ENCODE measurements around the gene HIVEP3.

DNA sequence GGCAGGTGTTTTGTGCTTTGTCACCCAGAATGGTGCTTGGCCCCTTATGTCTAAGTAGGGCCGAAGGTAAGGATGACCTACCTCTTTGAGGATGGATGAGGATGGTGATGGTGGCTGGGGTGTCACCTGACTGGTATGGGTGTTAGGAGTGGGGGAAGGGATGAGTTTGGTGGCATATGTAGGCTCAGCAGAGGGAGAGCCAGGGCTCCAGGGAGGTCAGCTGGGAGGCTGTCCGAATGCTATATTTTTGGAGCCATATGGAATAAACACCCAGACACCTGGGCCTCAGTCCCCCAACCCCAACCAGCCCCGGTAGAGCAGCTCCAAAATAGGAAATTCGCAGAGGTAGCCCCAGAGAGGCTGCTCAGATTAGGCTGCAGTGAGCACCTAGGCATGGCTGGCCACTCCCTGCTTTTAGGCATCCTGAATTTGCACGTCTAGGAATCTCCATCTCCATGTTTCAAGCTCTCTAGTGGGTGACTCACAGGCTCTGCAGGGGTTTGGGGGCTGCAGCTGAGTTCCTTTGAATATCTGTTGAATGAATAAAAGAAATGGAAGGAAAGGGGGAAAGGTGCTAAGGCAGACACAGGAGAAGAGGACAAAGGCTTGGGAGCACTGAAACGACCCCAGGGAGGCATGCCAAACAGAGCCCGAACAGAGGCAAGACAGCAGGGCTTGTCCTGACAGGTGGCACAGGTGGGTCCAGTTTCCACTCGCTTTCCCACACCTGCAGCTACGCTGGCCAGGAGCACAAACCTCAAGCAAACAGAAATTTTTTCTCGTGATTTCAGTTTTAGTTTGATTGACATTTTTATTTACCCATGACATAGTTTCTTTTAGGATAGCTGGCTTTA is 299.0 kb downstream of the HIVEP3 start:
- TF ChIP-seq, protein P1, sequence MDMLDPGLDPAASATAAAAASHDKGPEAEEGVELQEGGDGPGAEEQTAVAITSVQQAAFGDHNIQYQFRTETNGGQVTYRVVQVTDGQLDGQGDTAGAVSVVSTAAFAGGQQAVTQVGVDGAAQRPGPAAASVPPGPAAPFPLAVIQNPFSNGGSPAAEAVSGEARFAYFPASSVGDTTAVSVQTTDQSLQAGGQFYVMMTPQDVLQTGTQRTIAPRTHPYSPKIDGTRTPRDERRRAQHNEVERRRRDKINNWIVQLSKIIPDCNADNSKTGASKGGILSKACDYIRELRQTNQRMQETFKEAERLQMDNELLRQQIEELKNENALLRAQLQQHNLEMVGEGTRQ (CRISPR knock-in tag; IDR thresholded peaks at IDR 0.05): no peak
- TF ChIP-seq, protein P2, sequence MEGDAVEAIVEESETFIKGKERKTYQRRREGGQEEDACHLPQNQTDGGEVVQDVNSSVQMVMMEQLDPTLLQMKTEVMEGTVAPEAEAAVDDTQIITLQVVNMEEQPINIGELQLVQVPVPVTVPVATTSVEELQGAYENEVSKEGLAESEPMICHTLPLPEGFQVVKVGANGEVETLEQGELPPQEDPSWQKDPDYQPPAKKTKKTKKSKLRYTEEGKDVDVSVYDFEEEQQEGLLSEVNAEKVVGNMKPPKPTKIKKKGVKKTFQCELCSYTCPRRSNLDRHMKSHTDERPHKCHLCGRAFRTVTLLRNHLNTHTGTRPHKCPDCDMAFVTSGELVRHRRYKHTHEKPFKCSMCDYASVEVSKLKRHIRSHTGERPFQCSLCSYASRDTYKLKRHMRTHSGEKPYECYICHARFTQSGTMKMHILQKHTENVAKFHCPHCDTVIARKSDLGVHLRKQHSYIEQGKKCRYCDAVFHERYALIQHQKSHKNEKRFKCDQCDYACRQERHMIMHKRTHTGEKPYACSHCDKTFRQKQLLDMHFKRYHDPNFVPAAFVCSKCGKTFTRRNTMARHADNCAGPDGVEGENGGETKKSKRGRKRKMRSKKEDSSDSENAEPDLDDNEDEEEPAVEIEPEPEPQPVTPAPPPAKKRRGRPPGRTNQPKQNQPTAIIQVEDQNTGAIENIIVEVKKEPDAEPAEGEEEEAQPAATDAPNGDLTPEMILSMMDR (IDR thresholded peaks at IDR 0.05): no peak
- TF ChIP-seq TP53 (CRISPR knock-in tag; IDR thresholded peaks at IDR 0.05) (no peak), ETV6 (CRISPR knock-in tag; IDR thresholded peaks at IDR 0.05) (no peak), CREM (CRISPR knock-in tag; IDR thresholded peaks at IDR 0.05) (no peak), SP1 (CRISPR knock-in tag; conservative IDR thresholded peaks at IDR 0.05) (no peak)
- TF ChIP-seq, protein P3, sequence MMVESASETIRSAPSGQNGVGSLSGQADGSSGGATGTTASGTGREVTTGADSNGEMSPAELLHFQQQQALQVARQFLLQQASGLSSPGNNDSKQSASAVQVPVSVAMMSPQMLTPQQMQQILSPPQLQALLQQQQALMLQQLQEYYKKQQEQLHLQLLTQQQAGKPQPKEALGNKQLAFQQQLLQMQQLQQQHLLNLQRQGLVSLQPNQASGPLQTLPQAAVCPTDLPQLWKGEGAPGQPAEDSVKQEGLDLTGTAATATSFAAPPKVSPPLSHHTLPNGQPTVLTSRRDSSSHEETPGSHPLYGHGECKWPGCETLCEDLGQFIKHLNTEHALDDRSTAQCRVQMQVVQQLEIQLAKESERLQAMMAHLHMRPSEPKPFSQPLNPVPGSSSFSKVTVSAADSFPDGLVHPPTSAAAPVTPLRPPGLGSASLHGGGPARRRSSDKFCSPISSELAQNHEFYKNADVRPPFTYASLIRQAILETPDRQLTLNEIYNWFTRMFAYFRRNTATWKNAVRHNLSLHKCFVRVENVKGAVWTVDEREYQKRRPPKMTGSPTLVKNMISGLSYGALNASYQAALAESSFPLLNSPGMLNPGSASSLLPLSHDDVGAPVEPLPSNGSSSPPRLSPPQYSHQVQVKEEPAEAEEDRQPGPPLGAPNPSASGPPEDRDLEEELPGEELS (CRISPR knock-in tag; IDR thresholded peaks at IDR 0.05): no peak
- TF ChIP-seq, protein P4, sequence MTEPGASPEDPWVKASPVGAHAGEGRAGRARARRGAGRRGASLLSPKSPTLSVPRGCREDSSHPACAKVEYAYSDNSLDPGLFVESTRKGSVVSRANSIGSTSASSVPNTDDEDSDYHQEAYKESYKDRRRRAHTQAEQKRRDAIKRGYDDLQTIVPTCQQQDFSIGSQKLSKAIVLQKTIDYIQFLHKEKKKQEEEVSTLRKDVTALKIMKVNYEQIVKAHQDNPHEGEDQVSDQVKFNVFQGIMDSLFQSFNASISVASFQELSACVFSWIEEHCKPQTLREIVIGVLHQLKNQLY (CRISPR knock-in tag; IDR thresholded peaks at IDR 0.05): no peak
- TF ChIP-seq, protein P5, sequence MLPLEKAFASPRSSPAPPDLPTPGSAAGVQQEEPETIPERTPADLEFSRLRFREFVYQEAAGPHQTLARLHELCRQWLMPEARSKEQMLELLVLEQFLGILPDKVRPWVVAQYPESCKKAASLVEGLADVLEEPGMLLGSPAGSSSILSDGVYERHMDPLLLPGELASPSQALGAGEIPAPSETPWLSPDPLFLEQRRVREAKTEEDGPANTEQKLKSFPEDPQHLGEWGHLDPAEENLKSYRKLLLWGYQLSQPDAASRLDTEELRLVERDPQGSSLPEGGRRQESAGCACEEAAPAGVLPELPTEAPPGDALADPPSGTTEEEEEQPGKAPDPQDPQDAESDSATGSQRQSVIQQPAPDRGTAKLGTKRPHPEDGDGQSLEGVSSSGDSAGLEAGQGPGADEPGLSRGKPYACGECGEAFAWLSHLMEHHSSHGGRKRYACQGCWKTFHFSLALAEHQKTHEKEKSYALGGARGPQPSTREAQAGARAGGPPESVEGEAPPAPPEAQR (CRISPR knock-in tag; IDR thresholded peaks at IDR 0.05): no peak

All from WTC11 (cell line).